ENCODE measurements around the gene ILK. TPM values are rescaled to one million over a fixed set of nuclear protein-coding genes. Genes with fewer than 3 reads are reported as not detected.

The ILK gene
- total RNA-seq, 1 donor from 2014 or later, result 85.6 TPM

DNA sequence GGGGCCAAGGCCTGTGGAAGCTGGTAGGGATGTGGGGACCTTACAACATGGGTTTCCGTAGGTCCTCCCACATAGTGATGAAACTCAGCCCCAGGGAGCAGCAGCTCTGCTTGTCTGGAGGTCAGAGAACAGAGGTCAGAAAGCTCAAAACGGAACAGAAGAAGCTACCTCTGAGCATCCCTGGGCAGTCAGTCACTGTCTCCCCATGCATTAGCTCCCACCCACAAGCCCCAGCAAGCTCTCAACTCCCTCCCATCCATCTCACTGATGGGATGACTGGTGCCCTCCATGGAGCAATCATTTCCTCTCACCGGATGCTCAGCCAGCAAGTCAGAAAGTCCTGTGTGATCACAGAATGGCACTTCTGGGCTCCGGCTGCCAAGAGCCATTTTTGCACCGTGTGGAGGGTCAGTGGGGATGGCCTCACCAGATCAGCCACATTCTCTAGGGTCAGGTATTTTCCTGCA lies 13.8 kb downstream of the ILK start:
- DNase-seq (ENCODE audit: low spot score), result no peak
- Histone ChIP-seq H3K9me3 (ENCODE audit: low read depth) (no peaks in the 10 kb centered on the region), H3K4me1 (peaks cover 26% of the 10 kb centered on the region), H3K9ac (no peak overlapping the region), H3K4me3 (no peak overlapping the region), H2AFZ (replicated peaks) (no peak overlapping the region), H3K27me3 (no peaks in the 10 kb centered on the region), H3K27ac (no peak overlapping the region), H3K4me2 (no peak overlapping the region), H3K79me2 (ENCODE audit: low read depth) (peaks cover 4% of the 10 kb centered on the region), H3F3A (ENCODE audit: low read depth) (peaks cover 27% of the 10 kb centered on the region), H4K20me1 (ENCODE audit: low read depth) (no peaks in the 10 kb centered on the region), H3K36me3 (no peaks in the 10 kb centered on the region)
- no peaks in the 10 kb centered on the region for H3K9me3 Mint-ChIP-seq
- H3K36me3 Mint-ChIP-seq, result peaks cover 6% of the 10 kb centered on the region
- TF ChIP-seq EZH2phosphoT487 (IDR thresholded peaks at IDR 0.05), result no peak
- no peak for TF ChIP-seq EZH2 (IDR thresholded peaks at IDR 0.05)
- TF ChIP-seq, protein P1, sequence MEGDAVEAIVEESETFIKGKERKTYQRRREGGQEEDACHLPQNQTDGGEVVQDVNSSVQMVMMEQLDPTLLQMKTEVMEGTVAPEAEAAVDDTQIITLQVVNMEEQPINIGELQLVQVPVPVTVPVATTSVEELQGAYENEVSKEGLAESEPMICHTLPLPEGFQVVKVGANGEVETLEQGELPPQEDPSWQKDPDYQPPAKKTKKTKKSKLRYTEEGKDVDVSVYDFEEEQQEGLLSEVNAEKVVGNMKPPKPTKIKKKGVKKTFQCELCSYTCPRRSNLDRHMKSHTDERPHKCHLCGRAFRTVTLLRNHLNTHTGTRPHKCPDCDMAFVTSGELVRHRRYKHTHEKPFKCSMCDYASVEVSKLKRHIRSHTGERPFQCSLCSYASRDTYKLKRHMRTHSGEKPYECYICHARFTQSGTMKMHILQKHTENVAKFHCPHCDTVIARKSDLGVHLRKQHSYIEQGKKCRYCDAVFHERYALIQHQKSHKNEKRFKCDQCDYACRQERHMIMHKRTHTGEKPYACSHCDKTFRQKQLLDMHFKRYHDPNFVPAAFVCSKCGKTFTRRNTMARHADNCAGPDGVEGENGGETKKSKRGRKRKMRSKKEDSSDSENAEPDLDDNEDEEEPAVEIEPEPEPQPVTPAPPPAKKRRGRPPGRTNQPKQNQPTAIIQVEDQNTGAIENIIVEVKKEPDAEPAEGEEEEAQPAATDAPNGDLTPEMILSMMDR (IDR thresholded peaks at IDR 0.05), result no peak
- no peaks in the 10 kb centered on the region for H3K4me1 Mint-ChIP-seq
- H3K4me3 Mint-ChIP-seq, result peak overlapping the region; percentile 19
- no peaks in the 10 kb centered on the region for H3K27me3 Mint-ChIP-seq (ENCODE audit: insufficient read depth, low read depth)
- no peak overlapping the region for H3K27ac Mint-ChIP-seq

- no peak overlapping the region for H3K27ac ChIP-seq
- no peaks in the 10 kb centered on the region for H3K9me3 Mint-ChIP-seq
- no peaks in the 10 kb centered on the region for H3K27me3 Mint-ChIP-seq (ENCODE audit: insufficient read depth, low read depth)
Observed at GRCh38 chr11:6618117-6619003, 14.8 kb downstream of the ILK start.

DNA sequence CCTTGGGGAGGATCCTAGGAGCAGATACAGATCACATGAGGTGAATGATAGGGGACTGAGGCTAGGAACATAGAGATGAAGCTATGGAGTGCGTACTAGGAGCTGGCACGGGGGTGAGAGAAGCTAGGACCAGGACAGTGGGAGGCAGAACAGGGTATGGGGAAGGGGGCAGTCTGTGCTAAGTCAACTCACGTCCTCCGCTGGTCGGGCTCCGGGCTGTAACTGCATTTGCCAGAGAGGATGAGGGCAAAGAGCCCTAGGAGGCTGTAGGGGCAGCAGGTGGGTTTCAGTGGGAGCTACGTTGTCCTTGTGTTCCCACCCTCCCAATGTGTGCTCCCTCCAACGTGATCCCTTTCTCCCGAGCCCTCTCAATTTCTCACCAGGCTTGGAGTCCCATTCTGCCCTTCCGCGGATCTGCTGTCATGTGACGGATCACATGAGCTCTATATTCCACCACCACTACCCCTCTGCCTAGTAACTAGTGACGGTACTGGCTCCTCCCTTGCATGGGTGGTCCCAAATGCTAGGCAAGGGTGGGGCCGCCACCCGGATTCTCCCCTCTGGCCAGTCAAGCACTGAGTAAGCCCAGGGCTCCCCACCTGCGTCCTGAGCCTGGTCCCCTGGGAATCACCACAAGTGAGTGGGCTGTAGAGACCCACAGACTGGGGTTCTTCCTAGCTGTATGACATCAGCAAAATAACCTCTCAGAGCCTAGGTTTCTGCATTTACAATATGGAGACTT lies 15.6 kb downstream of the ILK start, which contains the start of gene TPP1:
TSS of gene TPP1 (minus strand) at position 419 of the 742 bp plus-strand sequence. CDS start at position 397, 22 bp downstream.
- H3K4me3 Mint-ChIP-seq, result no peak within 1 kb of the TSS
- peaks cover 11% of the 10 kb centered on the region for H3F3A ChIP-seq (ENCODE audit: low read depth)
- no peak within 1 kb of the TSS for H3K27ac Mint-ChIP-seq
- no peaks in the 10 kb centered on the region for H3K4me1 Mint-ChIP-seq
- TF ChIP-seq, protein P1 (IDR thresholded peaks at IDR 0.05), result no peak
- no peak for TF ChIP-seq EZH2phosphoT487 (IDR thresholded peaks at IDR 0.05)
- no peak for TF ChIP-seq EZH2 (IDR thresholded peaks at IDR 0.05)
- no peaks in the 10 kb centered on the region for H3K27me3 ChIP-seq
- H3K36me3 ChIP-seq, result no peaks in the 10 kb centered on the region
- no peaks in the 10 kb centered on the region for H3K9me3 ChIP-seq (ENCODE audit: low read depth)
- no peaks in the 10 kb centered on the region for H3K27me3 Mint-ChIP-seq (ENCODE audit: insufficient read depth, low read depth)
- peaks cover 7% of the 10 kb centered on the region for H3K36me3 Mint-ChIP-seq
- H2AFZ ChIP-seq (replicated peaks), result peak within 1 kb of the TSS; percentile 63
- peaks cover 20% of the 10 kb centered on the region for H3K4me1 ChIP-seq
- H3K9me3 Mint-ChIP-seq, result no peaks in the 10 kb centered on the region
- peaks cover 4% of the 10 kb centered on the region for H3K79me2 ChIP-seq (ENCODE audit: low read depth)
- DNase-seq (ENCODE audit: low spot score), result peak; percentile 96
- peak within 1 kb of the TSS; percentile 70 for H3K4me3 ChIP-seq
- H3K27ac ChIP-seq, result no peak within 1 kb of the TSS
- H4K20me1 ChIP-seq (ENCODE audit: low read depth), result no peaks in the 10 kb centered on the region
- H3K9ac ChIP-seq, result peak within 1 kb of the TSS; percentile 65
- H3K4me2 ChIP-seq, result peak within 1 kb of the TSS; percentile 93

More at GRCh38 chr11:6618117-6619003, 14.8 kb downstream of the ILK start:
- H3K4me1 ChIP-seq, result peaks cover 20% of the 10 kb centered on the region
- no peaks in the 10 kb centered on the region for H3K36me3 ChIP-seq
- H3K4me3 ChIP-seq, result peak overlapping the region; percentile 70
- H3K79me2 ChIP-seq (ENCODE audit: low read depth), result peaks cover 4% of the 10 kb centered on the region
- Mint-ChIP-seq H3K27ac (no peak overlapping the region), H3K36me3 (peaks cover 6% of the 10 kb centered on the region), H3K4me1 (no peaks in the 10 kb centered on the region), H3K4me3 (no peak overlapping the region)
- TF ChIP-seq EZH2phosphoT487 (IDR thresholded peaks at IDR 0.05) (no peak), EZH2 (IDR thresholded peaks at IDR 0.05) (no peak)
- TF ChIP-seq, protein P1 (IDR thresholded peaks at IDR 0.05), result no peak
- H3F3A ChIP-seq (ENCODE audit: low read depth), result peaks cover 17% of the 10 kb centered on the region
- H3K4me2 ChIP-seq, result peak overlapping the region; percentile 93
- H3K27me3 ChIP-seq, result no peaks in the 10 kb centered on the region
- no peaks in the 10 kb centered on the region for H3K9me3 ChIP-seq (ENCODE audit: low read depth)
- no peaks in the 10 kb centered on the region for H4K20me1 ChIP-seq (ENCODE audit: low read depth)
- DNase-seq (ENCODE audit: low spot score), result no peak
- H2AFZ ChIP-seq (replicated peaks), result peak overlapping the region; percentile 54
- peak overlapping the region; percentile 65 for H3K9ac ChIP-seq
